HG03175 (cell line): ENCODE data around the gene ITGA3.

Experiments used
- ATAC-seq: cut with Tn5 transposase; IDR thresholded peaks from one replicate; pipeline ENCODE4 v1.9.1; 2021; ENCODE audit warnings: mild to moderate bottlenecking, moderate library complexity; ENCODE audit not compliant: unreplicated experiment

The ITGA3 gene

DNA sequence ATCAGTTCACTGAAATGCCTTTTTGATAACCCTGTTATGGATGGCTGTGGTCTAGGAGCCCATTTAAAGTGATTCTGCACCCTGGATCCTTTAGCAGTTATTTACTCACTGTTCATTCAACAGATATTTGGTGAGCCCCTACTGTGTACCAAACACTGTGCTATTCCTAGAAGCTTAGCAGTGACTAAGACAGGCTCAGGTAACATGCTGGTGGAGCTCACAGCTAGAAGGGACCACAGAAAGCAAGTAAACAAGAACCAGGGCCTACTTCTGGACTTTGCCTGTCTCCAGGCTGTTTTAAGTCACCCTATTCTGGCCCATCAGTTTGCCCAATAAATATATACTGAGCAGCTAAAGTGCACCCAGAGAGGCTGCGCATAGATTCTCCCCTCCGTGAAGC is 11.1 kb downstream of the ITGA3 start:
- ATAC-seq: no peak

- no peak for ATAC-seq
Observed at GRCh38 chr17:50067996-50068395, 12.1 kb downstream of the ITGA3 start.

DNA sequence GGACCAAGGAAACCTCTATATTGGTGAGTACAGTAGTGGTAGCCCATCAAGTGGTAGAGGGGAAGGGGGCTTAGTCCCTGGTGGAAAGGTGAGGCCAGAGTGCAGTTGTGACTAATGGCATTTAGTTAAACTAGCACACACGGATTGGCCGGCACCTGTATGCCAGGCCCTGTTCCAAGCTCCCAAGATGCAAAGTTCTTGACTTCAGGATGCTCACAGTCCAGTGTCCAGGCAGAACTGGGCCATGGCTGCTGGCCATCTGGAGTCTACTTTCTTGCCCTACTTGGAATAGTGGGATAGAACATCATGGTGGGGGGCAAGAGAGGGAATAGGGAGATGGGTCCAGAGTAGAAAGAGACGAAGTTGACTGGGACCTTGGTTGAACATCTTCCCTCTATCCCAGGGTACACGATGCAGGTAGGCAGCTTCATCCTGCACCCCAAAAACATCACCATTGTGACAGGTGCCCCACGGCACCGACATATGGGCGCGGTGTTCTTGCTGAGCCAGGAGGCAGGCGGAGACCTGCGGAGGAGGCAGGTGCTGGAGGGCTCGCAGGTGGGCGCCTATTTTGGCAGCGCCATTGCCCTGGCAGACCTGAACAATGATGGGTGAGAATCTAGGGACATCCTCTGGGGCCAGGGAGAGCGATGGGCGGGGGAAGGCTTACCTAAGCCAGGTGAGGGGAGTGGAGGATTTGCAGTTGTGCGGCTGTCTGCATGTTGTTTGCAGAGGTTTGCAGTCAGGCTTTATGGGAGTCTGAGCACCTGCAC is 15.2 kb downstream of the ITGA3 start:
- no peak for ATAC-seq

DNA sequence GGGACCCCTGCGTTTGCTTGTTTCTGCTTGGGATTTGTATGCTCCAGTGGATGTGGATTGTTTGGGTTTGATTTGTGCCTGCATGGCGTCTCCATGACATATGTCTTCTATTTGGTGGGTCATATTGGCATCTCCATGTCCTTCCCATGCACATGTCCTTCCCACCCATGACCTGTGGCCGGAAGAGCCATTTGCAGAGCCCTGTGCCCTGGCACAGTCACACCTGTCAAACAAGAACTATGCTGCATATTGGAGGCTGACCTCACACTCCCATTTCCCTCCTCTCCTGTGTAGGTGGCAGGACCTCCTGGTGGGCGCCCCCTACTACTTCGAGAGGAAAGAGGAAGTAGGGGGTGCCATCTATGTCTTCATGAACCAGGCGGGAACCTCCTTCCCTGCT is 15.8 kb downstream of the ITGA3 start:
- ATAC-seq: no peak

- no peak for ATAC-seq
Observed at GRCh38 chr17:50072130-50072529, 16.2 kb downstream of the ITGA3 start.

GRCh38 chr17:50072925-50073324 is 17.0 kb downstream of the ITGA3 start:
- ATAC-seq: no peak

GRCh38 chr17:50074227-50074626 is 18.3 kb downstream of the ITGA3 start:
- ATAC-seq: no peak

- ATAC-seq: no peak
Observed at GRCh38 chr17:50075446-50076032, 19.6 kb downstream of the ITGA3 start.

GRCh38 chr17:50076221-50076590 is 20.3 kb downstream of the ITGA3 start:
- ATAC-seq: no peak

DNA sequence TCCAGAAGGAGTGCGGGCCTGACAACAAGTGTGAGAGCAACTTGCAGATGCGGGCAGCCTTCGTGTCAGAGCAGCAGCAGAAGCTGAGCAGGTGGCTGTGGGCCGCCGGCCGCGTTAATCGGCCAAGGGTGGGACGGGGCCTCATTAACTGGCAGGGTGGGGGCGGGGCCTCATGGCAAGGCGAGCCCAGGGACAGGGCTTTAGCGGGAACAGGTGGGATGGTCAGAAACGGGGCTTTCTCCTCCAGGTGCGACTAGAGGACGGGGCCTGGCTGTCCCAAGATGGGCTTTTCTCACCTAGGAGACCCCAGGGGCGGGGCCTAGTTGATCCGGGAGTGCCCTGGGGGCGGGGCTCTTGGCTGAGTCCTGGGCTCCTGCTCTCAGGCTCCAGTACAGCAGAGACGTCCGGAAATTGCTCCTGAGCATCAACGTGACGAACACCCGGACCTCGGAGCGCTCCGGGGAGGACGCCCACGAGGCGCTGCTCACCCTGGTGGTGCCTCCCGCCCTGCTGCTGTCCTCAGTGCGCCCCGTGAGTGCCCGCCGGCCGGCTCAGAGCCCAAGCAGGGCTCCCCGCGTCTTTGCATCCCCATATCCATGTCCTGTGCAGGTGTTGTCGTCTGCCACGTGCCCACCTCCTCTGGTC is 20.8 kb downstream of the ITGA3 start:
- no peak for ATAC-seq

- ATAC-seq: no peak
Observed at GRCh38 chr17:50078430-50078829, 22.5 kb downstream of the ITGA3 start.

GRCh38 chr17:50079334-50080095 is 23.6 kb downstream of the ITGA3 start:
- ATAC-seq: no peak

GRCh38 chr17:50080096-50080480 is 24.2 kb downstream of the ITGA3 start:
- ATAC-seq: no peak

DNA sequence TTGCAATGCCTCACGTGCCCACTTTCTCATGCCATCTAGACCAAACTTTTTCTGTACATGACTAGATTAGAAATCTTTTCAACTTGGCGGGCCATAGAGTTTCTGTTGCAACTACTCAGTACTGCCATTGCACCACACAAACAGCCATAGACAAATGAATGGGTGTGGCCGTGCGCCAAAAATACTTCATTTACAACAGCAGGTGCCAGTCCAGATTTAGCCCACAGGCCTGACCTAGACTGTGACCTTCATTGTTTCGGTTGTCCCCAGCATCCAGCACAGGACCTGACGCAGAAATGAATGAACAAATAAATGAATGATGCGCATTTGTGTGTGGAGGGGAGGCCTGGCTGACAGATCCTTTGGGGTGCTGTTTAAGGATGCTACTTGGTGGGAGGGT is 24.9 kb downstream of the ITGA3 start:
- ATAC-seq: peak; percentile 64

GRCh38 chr17:50081757-50082156 is 25.8 kb downstream of the ITGA3 start:
- ATAC-seq: no peak

DNA sequence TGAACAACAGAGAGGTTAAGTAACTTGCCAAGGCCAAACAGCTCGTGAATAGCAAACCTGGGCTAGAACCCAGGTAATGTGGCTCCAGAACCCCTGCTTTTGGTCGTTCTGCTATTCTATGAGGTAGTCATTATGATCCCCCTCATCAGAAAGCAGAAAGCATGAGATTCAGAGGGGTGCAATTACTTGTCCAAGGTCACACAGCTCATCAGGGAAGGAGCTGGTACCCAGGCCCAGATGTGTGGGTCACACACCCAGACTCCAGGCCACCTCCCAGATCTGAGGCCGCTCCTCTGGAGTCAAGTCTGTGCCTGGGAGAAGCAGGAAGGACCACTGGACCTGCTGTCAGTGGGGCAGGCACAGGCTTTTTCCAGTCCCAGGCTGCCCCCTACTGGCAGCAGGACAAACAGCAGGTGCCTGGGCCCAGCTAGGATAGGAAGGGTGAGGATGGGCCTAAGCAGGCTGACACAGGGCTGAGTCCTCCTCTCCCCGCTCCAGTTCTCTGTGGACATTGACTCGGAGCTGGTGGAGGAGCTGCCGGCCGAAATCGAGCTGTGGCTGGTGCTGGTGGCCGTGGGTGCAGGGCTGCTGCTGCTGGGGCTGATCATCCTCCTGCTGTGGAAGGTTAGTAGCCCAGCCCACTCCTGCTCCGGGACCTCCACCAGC is 31.5 kb downstream of the ITGA3 start:
- peak; percentile 58 for ATAC-seq

GRCh38 chr17:50087912-50088405 is 32.0 kb downstream of the ITGA3 start:
- no peak for ATAC-seq

GRCh38 chr17:50088952-50089825 is 33.3 kb downstream of the ITGA3 start:
- ATAC-seq: no peak

DNA sequence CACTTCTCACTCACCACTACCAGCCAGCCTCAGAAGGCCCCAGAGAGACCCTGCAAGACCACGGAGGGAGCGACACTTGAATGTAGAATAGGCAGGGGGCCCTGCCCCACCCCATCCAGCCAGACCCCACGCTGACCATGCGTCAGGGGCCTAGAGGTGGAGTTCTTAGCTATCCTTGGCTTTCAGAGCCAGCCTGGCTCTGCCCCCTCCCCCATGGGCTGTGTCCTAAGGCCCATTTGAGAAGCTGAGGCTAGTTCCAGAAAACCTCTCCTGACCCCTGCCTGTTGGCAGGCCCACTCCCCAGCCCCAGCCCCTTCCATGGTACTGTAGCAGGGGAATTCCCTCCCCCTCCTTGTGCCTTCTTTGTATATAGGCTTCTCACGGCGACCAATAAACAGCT is 34.2 kb downstream of the ITGA3 start:
- no peak for ATAC-seq
